Endothelial cell of umbilical vein (primary cell): ENCODE results near the gene ANKS1B.

Source experiments
- CTCF ChIP-seq, 2 donors: IDR thresholded peaks; 1 replicate in 1 of 2; 2 replicates in 1 of 2; pipeline ENCODE4 v1.5.1; 2011; ENCODE audit warnings: low read length in 2 of 2, mild to moderate bottlenecking in 2 of 2, moderate library complexity in 2 of 2, control low read depth in 1 of 2, inconsistent platforms in 1 of 2, low read depth in 1 of 2; ENCODE audit not compliant: insufficient read depth in 1 of 2; ENCODE audit errors: extremely low read depth in 1 of 2
- EZH2 ChIP-seq: IDR thresholded peaks from 2 replicates; pipeline ENCODE4 v1.6.1; 2012; ENCODE audit warnings: borderline replicate concordance, low read depth, mild to moderate bottlenecking, moderate library complexity, low read length, inconsistent platforms; ENCODE audit not compliant: severe bottlenecking
- GATA2 ChIP-seq: IDR thresholded peaks from 2 replicates; pipeline ENCODE4 v1.7.0; 2011; ENCODE audit warnings: low read depth, mild to moderate bottlenecking, moderate library complexity, mixed read lengths, low read length; ENCODE audit not compliant: insufficient read length, insufficient read depth
- MAX ChIP-seq: IDR thresholded peaks from 2 replicates; pipeline ENCODE4 v1.6.1; 2011; ENCODE audit not compliant: insufficient read depth, insufficient read length
- MYC ChIP-seq: IDR thresholded peaks from one replicate; pipeline ENCODE4 v1.6.1; 2011; ENCODE audit warnings: mild to moderate bottlenecking, low read depth, low read length
- POLR2AphosphoS5 ChIP-seq: IDR thresholded peaks from 2 replicates; pipeline ENCODE4 v1.6.1; 2012; ENCODE audit warnings: low read depth, mild to moderate bottlenecking, control low read depth, low read length, moderate library complexity; ENCODE audit not compliant: insufficient read depth

- no peak for TF ChIP-seq POLR2AphosphoS5
- TF ChIP-seq CTCF (IDR thresholded peaks at IDR 0.05; ENCODE audit: extremely low read depth in 1 of 2, insufficient read depth in 1 of 2, low read depth in 1 of 2, low read length in 2 of 2) = no peak
- TF ChIP-seq GATA2 = no peak
- no peak for TF ChIP-seq EZH2
- no peak for TF ChIP-seq MAX
- no peak for TF ChIP-seq MYC
Observed at GRCh38 chr12:99879439-99879838, 105.3 kb downstream of the ANKS1B start.
